GM12878 (cell line): ENCODE measurements around the gene OLFML2A. TPM values are rescaled to one million over a fixed set of nuclear protein-coding genes. Genes with fewer than 3 reads are reported as not detected.

Experiments used
- ATAC-seq: fragments of 200-7000 bp; cut with Tn5 transposase; 3 replicates; pipeline ENCODE4 v1.9.1; 2020; ENCODE audit warnings: mild to moderate bottlenecking, moderate library complexity
- BruUV-seq: library from RNA; stranded (reverse); fragments of 400-500 nt; replicated peaks from 2 replicates; lab custom pipeline; 2021; lab: Mats Ljungman, UMichigan
- CTCF ChIA-PET: fragments of 300-600 bp; sonication (Branson Sonifier 250); formaldehyde crosslinking; extraction: SDS; loops from one replicate; lab custom pipeline; 2021; ENCODE audit warnings: inconsistent platforms; lab: Yijun Ruan, JAX
- POLR2A ChIA-PET: fragments of 350-600 bp; formaldehyde crosslinking; extraction: SDS; loops from one replicate; lab custom pipeline; 2021; ENCODE audit warnings: inconsistent platforms; lab: Charles Lee
- RAD21 ChIA-PET: fragments of 300-600 bp; sonication (Branson Sonifier 250); formaldehyde crosslinking; loops from one replicate; lab custom pipeline; 2023; ENCODE audit warnings: antibody characterized with exemption; ENCODE audit not compliant: unreplicated experiment; lab: Charles Lee
- SMC1A ChIA-PET: fragments of 300-600 bp; sonication (Branson Sonifier 250); formaldehyde crosslinking; loops from one replicate; lab custom pipeline; 2023; ENCODE audit not compliant: unreplicated experiment, uncharacterized antibody; lab: Charles Lee
- DNase-seq: peaks from one replicate; pipeline ENCODE4 v3.0.0-alpha.2; 2011; ENCODE audit warnings: low read depth, low spot score
- FAIRE-seq: peaks from 3 replicates; lab custom pipeline; 2011; peaks lifted over from hg19 to GRCh38; lab: Jason Lieb, UNC
- H2AFZ ChIP-seq: 2 replicates; pipeline ENCODE4 v1.6.0; 2011; ENCODE audit warnings: low read depth, low read length, control low read depth; ENCODE audit not compliant: control insufficient read depth
- H3K27ac ChIP-seq: 2 replicates; pipeline ENCODE4 v1.5.1; 2011; ENCODE audit warnings: control low read depth; ENCODE audit not compliant: control insufficient read depth, insufficient read depth
- H3K27me3 ChIP-seq, 2 experiments: replicated peaks in 1 of 2; 2 replicates each; pipeline versions ENCODE4 v1.6.0 to v1.6.1; 2011; ENCODE audit warnings: low read length in 1 of 2; ENCODE audit not compliant: control insufficient read depth in 2 of 2, insufficient read depth in 2 of 2
- H3K36me3 ChIP-seq, 2 experiments: 2 replicates each; pipeline ENCODE4 v1.5.1; 2011; ENCODE audit warnings: low read length in 1 of 2; ENCODE audit not compliant: control insufficient read depth in 2 of 2, insufficient read depth in 2 of 2
- H3K4me1 ChIP-seq: 2 replicates; pipeline ENCODE4 v1.6.1; 2011; ENCODE audit warnings: mild to moderate bottlenecking, low read length, moderate library complexity, mixed read lengths; ENCODE audit not compliant: control insufficient read depth, insufficient read depth
- H3K4me2 ChIP-seq: 2 replicates; pipeline ENCODE4 v1.6.0; 2011; ENCODE audit warnings: control low read depth; ENCODE audit not compliant: control insufficient read depth, insufficient read depth
- H3K4me3 ChIP-seq: fragments of 200-600 bp; sonication (generic); 2 replicates; pipeline ENCODE4 v1.5.1; 2016
- H3K79me2 ChIP-seq: 2 replicates; pipeline ENCODE4 v1.6.0; 2011; ENCODE audit warnings: low read length; ENCODE audit not compliant: control insufficient read depth, insufficient read depth
- H3K9ac ChIP-seq: 2 replicates; pipeline ENCODE4 v1.8.0; 2011; ENCODE audit warnings: low read length, control low read depth, mixed read lengths; ENCODE audit not compliant: control insufficient read depth, insufficient read depth
- H3K9me3 ChIP-seq: replicated peaks from 3 replicates; pipeline ENCODE4 v1.5.1; 2011; ENCODE audit warnings: mild to moderate bottlenecking, low read length; ENCODE audit not compliant: control insufficient read depth, insufficient read depth
- H4K20me1 ChIP-seq: 2 replicates; pipeline ENCODE4 v1.6.0; 2011; ENCODE audit not compliant: control insufficient read depth, insufficient read depth
- BHLHE40 ChIP-seq, 2 experiments: fragments of 450-650 bp in 1 of 2; IDR thresholded peaks; 2 replicates each; pipeline ENCODE4 v1.6.1; 2011 to 2017; ENCODE audit warnings: low read depth in 2 of 2, borderline replicate concordance in 1 of 2, improper control_type of control experiment in 1 of 2, low read length in 1 of 2, mild to moderate bottlenecking in 1 of 2
- CHD1 ChIP-seq: IDR thresholded peaks from 2 replicates; pipeline ENCODE4 v1.6.1; 2012; ENCODE audit warnings: low read depth, low read length, improper control_type of control experiment
- CREM ChIP-seq: IDR thresholded peaks from 2 replicates; pipeline ENCODE4 v1.6.1; 2014; ENCODE audit warnings: antibody characterized with exemption, low read depth
- FOXM1 ChIP-seq: IDR thresholded peaks from 2 replicates; pipeline ENCODE4 v1.6.1; 2012; ENCODE audit warnings: low read depth, mild to moderate bottlenecking, inconsistent platforms, low read length, moderate library complexity
- IRF4 ChIP-seq: IDR thresholded peaks from 2 replicates; pipeline ENCODE4 v1.6.1; 2011; ENCODE audit warnings: low read depth, low read length
- MEF2B ChIP-seq: fragments of 450-650 bp; IDR thresholded peaks from 2 replicates; pipeline ENCODE4 v1.6.1; 2018; ENCODE audit warnings: mild to moderate bottlenecking, moderate library complexity; ENCODE audit not compliant: partially characterized antibody, poor library complexity, severe bottlenecking
- MTA2 ChIP-seq: fragments of 450-650 bp; IDR thresholded peaks from 2 replicates; pipeline ENCODE4 v1.6.1; 2016; ENCODE audit warnings: low read depth, mild to moderate bottlenecking, moderate library complexity
- NFIC ChIP-seq: IDR thresholded peaks from 2 replicates; pipeline ENCODE4 v1.6.1; 2012; ENCODE audit warnings: low read depth, mild to moderate bottlenecking, inconsistent platforms, low read length, moderate library complexity
- NFXL1 ChIP-seq: fragments of 450-650 bp; IDR thresholded peaks from 2 replicates; pipeline ENCODE4 v1.6.1; 2017; ENCODE audit warnings: antibody characterized with exemption, mild to moderate bottlenecking, borderline replicate concordance
- NKRF ChIP-seq: fragments of 450-650 bp; conservative IDR thresholded peaks from 2 replicates; pipeline ENCODE4 v1.6.1; 2017; ENCODE audit warnings: mild to moderate bottlenecking, moderate library complexity
- PAX8 ChIP-seq: fragments of 450-650 bp; IDR thresholded peaks from 2 replicates; pipeline ENCODE4 v1.6.1; 2017; ENCODE audit warnings: mild to moderate bottlenecking, moderate library complexity
- PML ChIP-seq: IDR thresholded peaks from 2 replicates; pipeline ENCODE4 v1.6.1; 2012; ENCODE audit warnings: low read length, inconsistent platforms
- POLR2A ChIP-seq: IDR thresholded peaks from 2 replicates; pipeline ENCODE4 v1.6.1; 2011; ENCODE audit warnings: low read depth, mild to moderate bottlenecking, low read length
- RCOR1 ChIP-seq: conservative IDR thresholded peaks from 2 replicates; pipeline ENCODE4 v1.6.1; 2012; ENCODE audit warnings: low read depth, low read length, improper control_type of control experiment
- RELA ChIP-seq: fragments of 450-650 bp; IDR thresholded peaks from 2 replicates; pipeline ENCODE4 v1.8.0; 2014; ENCODE audit warnings: borderline replicate concordance; ENCODE audit not compliant: partially characterized antibody
- SMAD1 ChIP-seq: fragments of 450-650 bp; IDR thresholded peaks from 2 replicates; pipeline ENCODE4 v1.6.1; 2018; ENCODE audit warnings: mild to moderate bottlenecking, low read depth; ENCODE audit not compliant: partially characterized antibody
- TBL1XR1 ChIP-seq: IDR thresholded peaks from 2 replicates; pipeline ENCODE4 v1.6.1; 2012; ENCODE audit warnings: low read depth, low read length, improper control_type of control experiment
- ZNF207 ChIP-seq: fragments of 450-650 bp; IDR thresholded peaks from 2 replicates; pipeline ENCODE4 v1.6.1; 2014; ENCODE audit warnings: antibody characterized with exemption, mild to moderate bottlenecking, borderline replicate concordance
- ZNF24 ChIP-seq: fragments of 450-650 bp; IDR thresholded peaks from 2 replicates; pipeline ENCODE4 v1.6.1; 2017; ENCODE audit warnings: antibody characterized with exemption, mild to moderate bottlenecking
- ZNF274 ChIP-seq: IDR thresholded peaks from one replicate; pipeline ENCODE4 v1.8.0; 2011; ENCODE audit not compliant: insufficient read length, insufficient read depth
- ZNF384 ChIP-seq: IDR thresholded peaks from 2 replicates; pipeline ENCODE4 v1.6.1; 2012; ENCODE audit warnings: low read depth, mild to moderate bottlenecking, low read length, improper control_type of control experiment, borderline replicate concordance
- WGBS: methylation state at CpG from one replicate; pipeline ENCODE4 v1.1.6; 2016; ENCODE audit warnings: low lambda C conversion rate; ENCODE audit not compliant: insufficient replicate concordance, insufficient coverage; ENCODE audit errors: missing lambda C conversion rate; 5-methylcytosine and 5-hydroxymethylcytosine counted together
- in situ Hi-C: fragments of 300-500 bp; cut with MboI; formaldehyde crosslinking; loops from 9 replicates; pipeline ENCODE4 v1.14.3; 2018; ENCODE audit warnings: mixed read lengths
- intact Hi-C: fragments of 100-400 bp; cut with micrococcal nuclease; formaldehyde crosslinking; loops from one replicate; pipeline ENCODE4 v1.14.2; 2022; ENCODE audit not compliant: unreplicated experiment
- polyA plus RNA-seq, 11 experiments: library from polyadenylated mRNA; depleted of rRNA in 4 of 11; unstranded in 6 of 11; stranded (reverse) in 5 of 11; fragments of >200 nt; fragmentation: Nextera tagmentation in 4 of 11; fragmentation: Illumina TruSeq in 1 of 11; extraction: Ambion mirVana in 4 of 11; extraction: Trizol in 1 of 11; gene quantifications; 1 replicate in 1 of 11; 2 replicates in 10 of 11; pipeline versions ENCODE4 v1.2.1 to v1.2.3, GENCODE V29; 2011 to 2016; ENCODE audit warnings: inconsistent platforms in 2 of 11, missing spikeins in 2 of 11, low read depth in 1 of 11
- total RNA-seq, 4 experiments: library from RNA; depleted of rRNA in 3 of 4; stranded (reverse); fragments of >200 nt in 3 of 4; fragmentation: Illumina TruSeq in 1 of 4; extraction: Trizol in 1 of 4; gene quantifications; 2 replicates each; pipeline versions ENCODE4 v1.2.1 to v1.2.3, GENCODE V29; 2013 to 2021

Gene OLFML2A
- total and polyA plus RNA-seq, 10 of the 15 experiments (the other 5 are each of a cell fraction or from before 2014, with no cell fraction given) = 0.02 to 0.13 (median 0.10) TPM; not detected in 4

GRCh38 chr9:124818431-124819281 is 41.7 kb downstream of the OLFML2A start (continued):
- TF ChIP-seq ZNF384 = no peak
- TF ChIP-seq CREM = peak; percentile 41; the same call in 1 of the 2 replicates
- TF ChIP-seq IRF4 = no peak
- TF ChIP-seq BHLHE40 (IDR thresholded peaks at IDR 0.05; ENCODE audit: borderline replicate concordance in 1 of 2, low read depth in 2 of 2, low read length in 1 of 2) = peak in 1 of 2 experiments; percentile 47; a peak in 2 of 4 replicates
- TF ChIP-seq PML = no peak; the same call in 1 of the 2 replicates
- peak; percentile 14; the same call in 1 of the 2 replicates for TF ChIP-seq NFIC
- TF ChIP-seq MTA2 = 0 out of 2 replicates have a peak, but pooled peaks have one; percentile 7
- no peak for TF ChIP-seq TBL1XR1

- H3K9ac ChIP-seq = no peak overlapping the region
- POLR2A ChIA-PET = no interaction called here
- H3K4me3 ChIP-seq = no peak overlapping the region
- H3K79me2 ChIP-seq = no peaks in the 10 kb centered on the region
- no peak for ATAC-seq
- no peak overlapping the region for H2AFZ ChIP-seq
- RAD21 ChIA-PET = interaction anchor here (1.0 kb wide), 1 partner anchor 10 kb away, joined by 3 read pairs; no protein-coding TSS in a partner anchor
- no peak for DNase-seq
- peaks cover 15% of the 10 kb centered on the region for H3K4me1 ChIP-seq
- CTCF ChIA-PET = interaction anchor here (1.0 to 2.4 kb wide), 4 partner anchors 19 to 64 kb away, joined by 3 to 6 read pairs (median 4); no protein-coding TSS in a partner anchor
- SMC1A ChIA-PET = interaction anchor here (1.9 kb wide), 1 partner anchor 32 kb away, joined by 6 read pairs; the partner anchor contains the start of gene WDR38
- H3K27ac ChIP-seq = no peak overlapping the region
- H4K20me1 ChIP-seq = no peaks in the 10 kb centered on the region
- no TSS peak for BruUV-seq
- intact Hi-C loops = no loop called here
- no peak for FAIRE-seq
- H3K9me3 ChIP-seq = no peaks in the 10 kb centered on the region
- no peaks in the 10 kb centered on the region for H3K27me3 ChIP-seq
- H3K4me2 ChIP-seq = no peak overlapping the region
- WGBS = 88% methylated on average over 12 of the region's 12 CpGs
- in situ Hi-C loops = no loop called here
- no peaks in the 10 kb centered on the region for H3K36me3 ChIP-seq
- TF ChIP-seq NKRF (no peak), NFXL1 (no peak), ZNF24 (no peak), RELA (no peak), SMAD1 (no peak), RCOR1 (no peak), FOXM1 (no peak), ZNF207 (no peak), MTA2 (no peak), CHD1 (no peak), MEF2B (no peak), POLR2A (no peak), PAX8 (no peak), ZNF274 (no peak)
Observed at GRCh38 chr9:124820698-124821623, 44.0 kb downstream of the OLFML2A start.
